ENCODE measurements around the gene KDSR.

The KDSR gene

DNA sequence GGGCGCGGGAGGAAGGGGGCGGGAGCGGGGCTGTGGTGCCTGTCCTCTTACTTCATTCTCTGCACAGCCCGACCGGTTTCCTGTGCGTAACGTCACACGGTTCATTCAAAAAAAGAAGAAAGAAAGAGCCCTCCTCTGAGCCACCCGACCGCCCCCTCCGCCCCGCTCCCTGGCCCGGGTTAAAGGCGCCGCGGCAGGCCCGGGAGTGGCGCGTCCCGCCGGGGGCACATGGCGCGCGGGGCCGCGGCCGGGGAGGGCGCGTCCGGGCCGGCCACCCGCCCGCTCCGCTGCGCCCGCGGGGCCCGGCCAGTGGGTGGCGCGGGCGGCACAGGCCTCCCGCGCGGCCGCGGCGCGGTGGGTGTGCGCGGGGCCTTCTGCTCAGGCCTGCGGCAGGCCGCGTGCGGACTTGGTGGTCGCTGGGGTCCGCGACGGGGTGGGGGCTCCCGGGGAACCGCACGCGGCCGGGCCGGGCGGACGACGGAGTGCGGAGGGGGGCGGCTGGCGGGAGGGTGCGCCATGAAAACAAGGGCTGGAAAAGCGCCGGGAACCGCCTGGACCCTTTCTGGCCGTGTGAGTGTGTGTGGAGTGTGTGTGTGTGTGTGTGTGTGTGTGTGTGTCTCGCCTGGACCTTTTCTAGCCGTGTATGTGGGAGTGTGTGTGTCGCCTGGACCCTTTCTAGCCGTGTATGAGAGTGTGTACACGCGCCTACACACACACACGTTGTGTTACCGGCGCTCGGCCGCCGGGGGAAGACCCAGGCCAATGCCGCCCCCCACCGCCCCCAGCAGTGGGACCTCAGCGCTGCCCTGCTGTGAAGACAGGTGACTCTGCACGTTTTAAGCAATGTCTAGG, 46.7 kb downstream of the KDSR start:
- peak; percentile 53 to 81 (median 70) for DNase-seq

DNA sequence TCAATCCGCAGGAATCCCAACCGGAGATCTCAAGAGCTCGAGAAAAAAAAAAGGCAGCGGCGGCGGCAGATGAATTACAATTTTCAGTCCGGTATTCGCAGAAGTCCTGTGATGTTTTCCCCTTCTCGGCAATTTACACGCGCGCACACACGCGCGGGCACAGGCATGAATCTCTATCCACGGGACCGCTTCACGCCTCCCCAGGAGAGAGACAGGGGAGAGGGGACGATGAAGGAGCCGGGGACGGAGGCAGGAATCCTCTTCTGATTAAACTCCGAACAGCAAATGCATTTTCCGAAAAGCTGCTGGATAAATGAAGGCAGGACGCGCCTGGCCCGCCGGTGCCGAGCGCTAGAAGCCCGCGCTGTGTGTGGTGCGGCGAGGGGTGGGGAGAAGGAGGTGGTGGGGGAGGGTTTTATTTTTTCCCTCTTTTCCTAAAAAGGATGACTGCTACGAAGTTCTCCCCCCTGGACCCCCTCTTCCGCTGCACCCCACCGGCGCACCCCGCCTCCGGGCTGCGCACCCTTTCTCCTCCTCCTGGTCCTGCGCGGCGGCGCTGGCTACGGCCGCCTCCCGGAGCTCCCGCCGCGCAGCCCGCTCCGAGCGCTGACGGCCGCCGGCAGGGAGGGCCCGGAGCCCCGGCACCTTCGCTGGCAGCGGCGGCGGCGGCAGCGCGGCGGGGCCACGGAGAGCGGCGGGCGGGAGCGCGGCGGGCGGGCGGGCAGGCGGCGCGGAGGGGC, 47.5 kb downstream of the KDSR start, which contains the start of gene BCL2:
BCL2 (minus strand) TSS at position 387 of the 740 bp plus-strand sequence.
- peak in 3 of 4 experiments; percentile 16 to 35 (median 22) for DNase-seq

DNA sequence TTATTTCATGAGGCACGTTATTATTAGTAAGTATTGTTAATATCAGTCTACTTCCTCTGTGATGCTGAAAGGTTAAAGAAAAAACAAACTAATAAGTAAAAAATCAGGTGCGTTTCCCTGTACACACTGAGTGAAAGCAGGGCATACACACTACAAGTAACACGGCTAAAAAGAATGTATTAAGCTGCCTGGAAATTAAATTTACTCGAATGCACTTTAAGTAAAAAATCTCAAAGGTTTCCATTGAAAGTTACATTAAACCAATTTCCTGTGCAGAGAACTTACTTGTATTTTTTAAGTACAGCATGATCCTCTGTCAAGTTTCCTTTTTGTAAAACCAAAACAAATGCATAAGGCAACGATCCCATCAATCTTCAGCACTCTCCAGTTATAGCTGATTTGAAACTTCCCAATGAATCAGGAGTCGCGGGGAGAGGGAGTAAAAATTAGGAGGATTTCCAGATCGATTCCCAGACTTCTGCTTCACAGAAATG, 48.1 kb downstream of the KDSR start:
- DNase-seq: no peak

DNA sequence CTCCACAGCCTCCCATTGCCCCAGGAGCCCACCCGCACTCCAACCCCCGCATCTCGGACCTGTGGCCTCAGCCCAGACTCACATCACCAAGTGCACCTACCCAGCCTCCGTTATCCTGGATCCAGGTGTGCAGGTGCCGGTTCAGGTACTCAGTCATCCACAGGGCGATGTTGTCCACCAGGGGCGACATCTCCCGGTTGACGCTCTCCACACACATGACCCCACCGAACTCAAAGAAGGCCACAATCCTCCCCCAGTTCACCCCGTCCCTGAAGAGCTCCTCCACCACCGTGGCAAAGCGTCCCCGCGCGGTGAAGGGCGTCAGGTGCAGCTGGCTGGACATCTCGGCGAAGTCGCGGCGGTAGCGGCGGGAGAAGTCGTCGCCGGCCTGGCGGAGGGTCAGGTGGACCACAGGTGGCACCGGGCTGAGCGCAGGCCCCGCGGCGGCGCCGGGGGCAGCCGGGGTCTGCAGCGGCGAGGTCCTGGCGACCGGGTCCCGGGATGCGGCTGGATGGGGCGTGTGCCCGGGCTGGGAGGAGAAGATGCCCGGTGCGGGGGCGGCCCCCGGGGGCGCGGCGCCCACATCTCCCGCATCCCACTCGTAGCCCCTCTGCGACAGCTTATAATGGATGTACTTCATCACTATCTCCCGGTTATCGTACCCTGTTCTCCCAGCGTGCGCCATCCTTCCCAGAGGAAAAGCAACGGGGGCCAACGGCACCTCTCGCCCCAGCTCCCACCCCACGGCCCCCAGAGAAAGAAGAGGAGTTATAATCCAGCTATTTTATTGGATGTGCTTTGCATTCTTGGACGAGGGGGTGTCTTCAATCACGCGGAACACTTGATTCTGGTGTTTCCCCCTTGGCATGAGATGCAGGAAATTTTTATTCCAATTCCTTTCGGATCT, 48.8 kb downstream of the KDSR start:
- peak; percentile 57 to 81 (median 72) for DNase-seq

DNA sequence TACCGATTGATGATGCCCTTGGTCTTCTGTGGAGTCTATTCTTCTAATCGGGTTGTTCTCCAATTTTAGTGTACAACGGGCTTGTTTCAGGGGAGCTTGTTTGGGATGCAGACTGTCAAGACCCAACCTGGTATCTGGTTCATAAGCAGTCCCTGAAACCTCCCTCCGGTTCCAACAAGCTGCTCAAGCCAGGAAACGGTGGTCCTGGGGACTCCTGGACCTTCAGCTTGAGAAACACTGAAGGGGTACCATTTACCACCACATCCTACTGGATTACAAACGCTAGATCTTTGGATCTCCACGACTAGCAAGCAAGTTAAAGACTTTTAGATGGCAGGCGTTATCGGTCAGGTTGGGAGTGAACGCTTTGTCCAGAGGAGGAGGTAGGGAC, 49.5 kb downstream of the KDSR start:
- no peak for DNase-seq

DNA sequence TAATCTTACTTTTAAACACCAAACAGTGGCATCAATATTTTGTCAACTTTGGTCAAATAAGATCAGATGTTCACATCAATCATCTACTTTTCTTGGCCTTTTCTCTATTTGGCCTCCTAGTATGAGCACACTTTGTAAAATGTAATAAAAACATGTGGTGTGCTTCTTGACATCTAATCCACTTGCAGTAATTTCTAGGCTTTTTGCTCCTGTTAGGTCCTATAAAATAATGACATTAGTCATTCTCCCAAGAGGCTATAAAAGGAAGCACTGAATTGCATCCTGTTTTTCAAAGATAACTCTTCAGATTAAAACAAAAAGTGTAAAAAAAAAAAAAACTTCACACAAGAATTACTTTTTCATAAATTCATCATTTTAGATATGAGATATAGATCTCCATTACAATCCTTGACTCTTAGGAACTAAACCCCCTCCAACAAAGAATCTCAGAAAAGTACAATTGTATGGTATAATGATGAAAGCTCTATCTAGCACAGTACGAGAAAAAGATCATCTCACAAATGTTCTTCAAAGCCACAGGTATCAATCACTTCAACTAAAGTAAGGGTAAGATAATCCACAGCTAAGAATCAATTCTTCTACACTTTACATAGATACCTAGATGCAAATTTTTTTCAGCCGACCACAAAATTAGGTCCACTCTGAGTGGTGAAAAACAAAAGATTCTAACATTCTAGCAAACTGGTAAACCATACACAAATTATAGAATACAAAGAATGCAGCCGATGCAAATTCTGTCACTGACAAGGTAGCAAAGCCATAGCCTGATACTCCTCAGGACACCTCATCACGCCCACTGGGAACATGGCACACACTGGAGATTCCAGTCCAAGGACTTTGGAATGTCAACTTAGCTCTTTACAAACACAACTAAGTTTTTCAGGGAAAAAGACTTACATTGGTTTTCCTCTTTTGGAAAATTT, 50.1 kb downstream of the KDSR start:
- no peak for DNase-seq

DNA sequence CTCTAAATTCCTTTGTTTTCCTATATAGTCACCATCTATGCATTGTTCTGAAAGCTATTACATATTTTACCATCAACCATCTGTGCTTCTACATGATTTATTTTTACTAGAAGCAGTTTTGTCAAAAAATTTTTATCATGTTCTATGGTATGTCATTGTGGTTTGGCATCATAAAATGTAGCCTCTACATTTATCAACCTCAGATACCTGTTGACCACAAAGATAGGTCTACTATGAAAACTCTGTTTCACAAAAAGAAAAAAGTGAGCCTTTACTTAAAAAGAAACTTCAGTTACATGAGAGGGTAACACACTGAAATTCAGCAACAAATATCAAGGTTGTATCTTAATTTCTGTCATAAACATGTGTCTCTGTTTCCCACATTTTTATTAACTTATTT, 51.1 kb downstream of the KDSR start:
- DNase-seq: no peak

DNA sequence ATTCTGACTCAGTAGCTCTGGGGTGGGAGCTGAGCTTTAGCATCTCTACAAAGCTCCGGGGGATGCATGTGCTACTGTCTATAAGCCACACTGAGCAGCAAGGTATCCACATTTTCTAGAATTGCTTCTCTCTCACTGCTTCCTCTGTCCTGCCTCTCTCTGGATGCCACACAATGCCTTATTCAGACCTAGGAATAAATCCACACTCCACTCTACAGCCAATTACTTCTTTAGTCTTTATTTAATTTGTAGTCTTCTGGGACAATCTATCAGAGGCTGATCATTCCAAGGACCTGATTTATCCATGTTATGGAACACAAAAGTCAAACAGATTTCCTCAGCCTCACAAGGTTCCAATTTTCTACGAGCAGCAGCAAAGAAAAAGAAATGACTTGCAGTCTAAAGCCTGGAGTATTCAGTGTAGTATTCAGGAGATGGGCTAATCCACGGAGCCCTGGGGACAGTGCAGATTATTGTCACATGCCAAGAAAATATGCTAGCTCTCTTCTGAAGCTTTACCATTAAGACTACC, 51.8 kb downstream of the KDSR start:
- no peak for DNase-seq

DNA sequence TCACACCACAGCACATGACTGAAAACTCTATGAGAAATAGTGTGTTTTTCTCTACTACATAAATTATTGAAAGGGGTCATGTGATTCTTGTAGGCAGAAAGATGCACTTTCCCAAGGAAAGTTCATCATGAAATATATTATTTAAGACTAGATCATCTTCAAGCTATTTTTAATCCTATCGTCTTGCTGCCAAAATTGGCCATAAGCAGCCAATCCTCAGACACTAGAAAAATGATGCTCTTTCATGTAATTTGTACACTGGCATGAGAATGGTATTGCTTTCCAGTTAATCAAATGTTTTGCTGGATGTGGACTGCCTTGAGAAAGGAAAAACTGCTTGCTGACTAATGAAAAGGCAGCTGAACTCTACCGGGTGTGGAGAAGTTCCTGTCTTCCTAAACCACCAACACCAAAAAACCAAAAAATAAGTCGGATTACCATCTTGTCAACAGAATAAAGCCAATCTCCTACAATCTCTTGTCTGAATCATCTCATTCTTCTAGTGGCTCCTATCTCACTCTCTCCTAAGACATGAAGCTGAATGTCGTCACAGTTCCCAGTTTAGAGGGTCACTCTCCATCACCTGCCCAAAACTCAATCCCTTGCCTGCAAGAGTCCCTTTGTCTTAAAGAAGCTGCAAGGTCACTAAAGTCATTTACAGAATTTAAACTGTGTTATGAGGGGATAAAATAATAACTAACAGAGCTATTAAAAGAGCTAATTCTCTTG, 52.8 kb downstream of the KDSR start:
- no peak for DNase-seq

DNA sequence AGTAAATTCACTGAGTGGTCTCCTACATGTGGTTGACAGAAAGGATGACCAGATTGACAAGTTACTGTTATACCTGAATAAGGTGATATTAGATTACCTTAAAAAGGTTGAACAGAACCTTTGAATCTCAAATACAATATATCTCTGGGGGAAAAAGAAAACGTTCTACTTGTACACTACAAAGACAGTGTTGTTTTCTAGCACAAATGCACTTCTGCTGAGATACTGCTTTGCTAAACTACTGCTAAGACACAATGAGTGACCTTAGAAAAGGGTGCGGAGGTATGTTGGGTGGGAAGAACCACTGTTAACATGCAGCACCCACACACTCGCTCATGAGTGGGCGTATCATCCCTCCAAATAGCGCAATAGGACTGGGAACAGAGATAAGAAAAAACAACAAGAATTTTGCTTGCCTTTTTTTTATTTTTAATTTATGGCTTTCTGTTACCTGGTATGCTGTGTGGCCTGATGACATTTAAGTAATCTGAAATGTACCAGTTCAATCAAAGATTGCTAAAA, 53.5 kb downstream of the KDSR start:
- no peak for DNase-seq

DNA sequence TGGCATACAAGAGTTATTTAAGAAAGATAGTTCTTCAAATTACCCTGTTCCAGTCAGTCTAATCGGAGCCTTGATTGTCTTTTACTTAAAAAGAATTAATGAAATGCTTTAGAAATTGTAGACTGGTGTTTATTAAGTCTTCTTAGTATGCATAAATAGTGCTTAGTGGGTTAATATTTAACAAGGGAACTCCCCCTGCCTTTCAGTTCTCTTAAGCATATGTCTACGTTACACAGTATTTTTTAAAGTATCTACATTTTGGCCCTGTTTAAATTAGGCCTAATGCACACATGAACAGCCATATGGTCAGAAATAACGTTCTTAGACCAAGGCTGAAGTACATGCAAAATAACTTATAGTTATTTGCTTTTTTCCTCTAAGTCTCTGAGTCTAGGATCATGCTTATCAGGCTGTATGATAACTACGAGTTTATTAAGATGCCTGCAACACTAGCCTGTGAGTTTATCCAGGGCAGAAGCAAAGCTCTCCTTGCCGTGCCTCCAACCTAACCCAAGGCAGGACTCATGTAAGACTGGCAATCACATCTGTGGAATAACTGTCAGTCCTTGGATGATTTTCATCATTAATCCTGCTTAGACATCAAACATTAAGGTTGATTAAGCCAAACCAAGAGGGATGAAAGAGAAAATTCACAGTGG, 54.1 kb downstream of the KDSR start:
- no peak for DNase-seq

DNA sequence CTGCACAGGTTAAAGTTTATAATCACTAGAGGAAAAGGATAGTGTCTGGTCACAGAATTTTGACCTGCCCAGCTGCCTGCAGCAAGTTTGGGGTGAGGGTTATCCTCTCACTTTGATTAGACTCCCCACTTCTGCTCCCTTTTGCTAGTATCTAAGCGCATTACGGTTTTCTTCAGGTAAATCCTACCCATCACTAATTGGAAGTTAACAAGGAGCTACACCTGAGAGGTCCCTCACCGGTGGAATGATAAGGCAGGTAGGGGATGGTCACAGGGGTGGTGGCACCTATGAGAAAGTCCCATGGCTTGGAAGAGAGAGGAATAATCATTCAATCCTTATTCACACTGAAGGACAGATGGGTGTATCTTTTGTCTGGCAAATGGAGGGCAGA, 55.0 kb downstream of the KDSR start:
- no peak for DNase-seq

DNA sequence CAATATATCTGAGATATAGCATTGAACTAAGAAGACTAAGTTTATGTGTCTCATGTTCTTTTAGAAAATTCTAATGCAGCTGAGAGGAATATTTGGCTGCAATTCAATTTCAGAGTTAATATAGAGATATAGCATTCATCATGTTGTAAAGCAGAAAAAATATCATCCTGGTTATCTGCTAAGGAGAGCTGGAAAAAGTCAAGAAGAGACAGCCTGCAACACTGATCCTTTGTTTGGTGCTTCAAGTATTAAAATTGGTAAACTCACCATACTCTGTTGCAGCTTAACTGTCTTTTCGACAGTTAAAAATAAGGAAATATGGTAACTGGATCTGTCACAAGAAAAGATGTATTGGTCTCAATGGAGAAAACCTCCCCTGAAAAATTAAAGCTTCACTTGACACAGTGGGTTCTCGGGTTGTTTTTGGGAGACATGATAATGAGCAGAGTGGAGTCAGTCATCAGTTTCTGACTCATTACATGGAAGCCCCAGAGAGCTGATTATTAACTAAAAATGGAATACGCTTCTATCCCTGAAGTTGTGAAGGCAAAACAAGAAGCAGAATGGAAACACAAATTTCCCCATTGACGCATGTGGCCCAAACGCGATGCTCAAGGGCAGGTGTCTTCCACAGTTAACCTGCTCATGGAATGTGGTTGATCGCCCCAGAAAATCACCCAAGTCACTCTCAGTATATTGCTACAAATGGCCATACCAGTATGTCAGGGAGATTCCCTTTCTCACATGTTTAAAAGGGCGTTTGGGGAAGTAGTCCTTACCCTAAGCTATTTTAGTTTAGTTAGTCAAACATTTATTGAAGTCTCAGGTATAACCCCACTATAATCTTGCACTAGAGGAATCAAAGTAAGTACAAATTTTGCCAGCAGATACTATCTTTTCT, 55.6 kb downstream of the KDSR start:
- DNase-seq: no peak

DNA sequence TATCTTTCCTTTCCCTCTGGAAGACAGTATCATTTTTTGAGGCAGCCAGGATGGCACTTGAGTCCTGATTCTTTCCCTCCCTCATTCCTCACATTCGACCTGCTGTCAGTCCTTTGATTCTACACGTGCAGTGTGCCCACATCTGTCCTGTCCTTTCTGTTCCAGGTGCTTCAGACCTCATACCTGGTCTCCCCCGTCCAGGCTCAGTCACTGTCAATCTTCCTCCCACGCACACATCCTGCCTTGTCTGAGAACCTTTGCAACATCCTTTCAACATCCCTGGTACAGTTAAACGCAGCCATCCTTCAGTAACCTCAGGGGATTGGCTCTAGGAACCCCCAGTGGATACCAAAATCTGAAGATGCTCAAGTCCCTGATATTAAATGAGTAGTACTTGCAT, 57.6 kb downstream of the KDSR start:
- peak in 1 of 4 experiments; percentile 7 for DNase-seq

DNA sequence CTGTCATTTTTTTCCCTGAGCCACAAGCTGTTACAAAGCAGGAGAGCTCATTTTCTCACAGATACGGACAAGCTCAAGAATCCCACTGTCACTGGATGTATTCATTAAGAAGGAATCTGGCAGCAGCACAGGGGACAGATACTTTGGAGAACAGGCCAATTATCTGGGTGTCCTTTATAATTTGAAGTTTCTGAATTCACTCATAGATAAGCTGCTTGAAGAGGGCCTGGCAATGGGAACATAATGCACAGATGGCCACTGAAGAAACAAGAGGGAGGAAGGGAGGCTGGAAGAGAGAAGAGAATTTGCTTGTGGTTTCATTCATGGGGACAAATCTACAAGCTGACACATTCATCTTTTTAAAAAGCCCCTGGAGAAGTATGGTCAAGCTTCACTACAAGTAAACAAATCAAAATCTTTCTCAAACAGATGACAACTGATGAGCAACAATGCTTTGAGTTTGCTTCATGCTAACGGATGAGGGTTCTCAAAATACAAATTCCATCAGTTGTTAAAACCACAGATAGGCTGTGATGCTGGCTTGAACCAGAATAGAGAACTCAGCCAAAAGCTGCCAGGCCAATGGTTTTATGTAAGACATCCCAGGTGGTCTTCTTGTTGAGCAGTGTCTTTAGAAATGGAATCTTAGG, 59.3 kb downstream of the KDSR start:
- DNase-seq: no peak

DNA sequence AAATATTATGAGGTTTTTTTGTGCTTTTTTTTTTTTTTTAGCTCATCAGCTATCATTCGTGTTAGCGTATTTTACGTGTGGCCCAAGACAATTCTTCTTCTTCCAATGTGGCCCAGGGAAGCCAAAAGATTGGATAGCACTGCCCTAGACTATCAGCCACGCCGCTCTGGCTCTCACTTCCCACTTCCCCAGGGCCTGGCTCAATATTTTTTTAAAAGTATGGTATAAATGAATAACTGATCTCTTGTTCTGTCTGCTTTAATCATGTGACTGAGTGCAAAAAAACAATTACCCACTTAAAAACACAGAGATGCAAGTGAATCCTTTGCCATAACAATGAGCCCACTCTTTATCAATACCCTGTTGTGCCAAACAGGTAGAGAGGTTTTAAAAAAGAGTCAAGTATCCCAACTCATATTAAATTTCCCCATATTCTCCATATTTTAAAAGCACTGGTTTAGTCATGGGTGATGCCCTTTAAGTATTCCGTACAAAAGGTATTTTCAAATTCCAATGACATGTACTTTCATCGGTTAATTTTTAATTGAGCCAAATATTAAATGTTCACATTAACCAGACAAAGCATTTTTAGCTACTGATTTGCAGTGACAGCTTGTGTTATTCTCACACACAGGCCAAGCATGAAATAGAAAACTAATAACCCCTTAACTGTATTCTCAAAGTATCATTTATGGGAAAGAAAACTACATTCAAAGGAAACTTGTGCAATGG, 60.0 kb downstream of the KDSR start:
- no peak for DNase-seq

DNA sequence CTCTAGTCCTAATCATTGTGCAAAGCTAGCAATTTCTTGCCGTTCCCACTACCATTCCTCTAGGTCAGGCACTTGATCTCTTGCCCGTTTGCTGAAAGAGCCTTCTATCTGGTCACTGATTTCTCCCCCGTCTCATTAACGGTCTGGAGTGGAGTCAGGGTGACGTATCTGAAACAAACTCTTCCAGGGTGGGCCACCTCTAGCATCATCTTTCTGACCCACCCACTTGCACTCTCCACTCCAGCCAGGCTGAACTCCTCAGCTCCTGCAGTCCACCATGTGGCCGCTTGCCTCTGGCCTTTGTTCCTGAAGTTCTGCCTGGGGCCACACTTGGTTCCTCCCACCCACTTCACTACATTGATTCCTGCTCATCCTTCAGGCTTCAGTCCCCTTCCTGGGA, 60.8 kb downstream of the KDSR start:
- no peak for DNase-seq

DNA sequence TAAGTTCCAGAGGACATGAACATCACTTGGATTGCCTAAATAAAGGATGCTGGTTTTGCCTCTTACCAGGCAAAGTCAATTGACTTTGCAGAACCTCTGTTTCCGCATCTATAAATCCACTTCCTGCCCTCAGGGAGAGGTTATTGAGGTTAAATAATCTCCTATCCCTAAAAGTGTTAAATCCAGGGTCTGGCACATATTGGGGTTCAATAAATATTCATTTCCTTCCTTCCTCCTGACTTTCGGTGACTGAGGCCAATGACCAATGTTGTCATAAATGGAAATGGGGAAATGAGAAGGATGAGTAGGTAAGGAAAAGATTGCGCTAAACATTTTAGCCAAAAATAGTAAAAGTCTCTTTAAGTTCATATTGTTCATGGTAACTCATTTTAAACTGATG, 63.5 kb downstream of the KDSR start:
- DNase-seq: no peak

Data from activated CD4-positive, CD25-positive, alpha-beta regulatory T cell (primary cell).